Left kidney (tissue), 2 donors: ENCODE measurements around the gene EVX2. TPM values are rescaled to one million over a fixed set of nuclear protein-coding genes. Genes with fewer than 3 reads are reported as not detected.
A peak's percentile ranks its signal among the peaks of the same experiment; 100 is the strongest.

Experiments
- DNase-seq: peaks from one replicate; pipeline ENCODE4 v3.0.0-alpha.2; 2013
- polyA plus RNA-seq: library from polyadenylated mRNA; unstranded; fragments of 120-200 nt; gene quantifications from one replicate; pipeline ENCODE4 v1.2.1, GENCODE V29; 2013; ENCODE audit not compliant: insufficient read length

The EVX2 gene
- polyA plus RNA-seq, 1 donor, result not detected

GRCh38 chr2:176082824-176083751 lies 674 bp downstream of the EVX2 start:
- DNase-seq, result peak; percentile 25

GRCh38 chr2:176082525-176082823 lies 1.3 kb downstream of the EVX2 start:
- no peak for DNase-seq

- peak; percentile 28 for DNase-seq
Observed at GRCh38 chr2:176081837-176082524, 1.8 kb downstream of the EVX2 start.

GRCh38 chr2:176081376-176081836 lies 2.4 kb downstream of the EVX2 start:
- peak; percentile 46 for DNase-seq

- peak; percentile 30 for DNase-seq
Observed at GRCh38 chr2:176080540-176081375, 3.0 kb downstream of the EVX2 start.

GRCh38 chr2:176079831-176080539 lies 3.8 kb downstream of the EVX2 start:
- DNase-seq, result peak; percentile 48

- no peak for DNase-seq
Observed at GRCh38 chr2:176079285-176079830, 4.4 kb downstream of the EVX2 start.

- peak; percentile 27 for DNase-seq
Observed at GRCh38 chr2:176078541-176079284, 5.0 kb downstream of the EVX2 start.

- DNase-seq, result peak; percentile 19
Observed at GRCh38 chr2:176076796-176077195, 7.0 kb downstream of the EVX2 start.

GRCh38 chr2:176076063-176076462 lies 7.7 kb downstream of the EVX2 start:
- no peak for DNase-seq

GRCh38 chr2:176075481-176075880 lies 8.3 kb downstream of the EVX2 start:
- DNase-seq, result peak; percentile 48

- no peak for DNase-seq
Observed at GRCh38 chr2:176074919-176075425, 8.8 kb downstream of the EVX2 start.

- DNase-seq, result no peak
Observed at GRCh38 chr2:176072951-176073904, 10.5 kb downstream of the EVX2 start.

GRCh38 chr2:176072292-176072669 lies 11.5 kb downstream of the EVX2 start:
- DNase-seq, result no peak

GRCh38 chr2:176071330-176072291 lies 12.2 kb downstream of the EVX2 start:
- DNase-seq, result peak; percentile 17

GRCh38 chr2:176068419-176068832 lies 15.3 kb downstream of the EVX2 start:
- DNase-seq, result peak; percentile 31

- no peak for DNase-seq
Observed at GRCh38 chr2:176067589-176068418, 16.0 kb downstream of the EVX2 start.
